Measurements from ENCODE around the gene HOXB2. TPM values are rescaled to one million over a fixed set of nuclear protein-coding genes. Genes with fewer than 3 reads are reported as not detected.

The HOXB2 gene
- total RNA-seq: 8.7 and 10.4 TPM in 2 replicates

GRCh38 chr17:48545022-48545375, at the start of gene HOXB2:
HOXB2 (minus strand) TSS chr17:48545109; CDS start chr17:48544911, 198 bp downstream.

GRCh38 chr17:48593126-48593829, 48.4 kb upstream of the HOXB2 start, which contains the start of gene HOXB5:
HOXB5 (minus strand) TSS chr17:48593779; CDS start chr17:48593682, 97 bp downstream.

GRCh38 chr17:48589831-48590606, 45.1 kb upstream of the HOXB2 start, which contains the start of gene HOXB3:
HOXB3 (minus strand) TSS chr17:48590241; CDS start chr17:48552474, 37,767 bp downstream.

GRCh38 chr17:48577946-48578615, 33.2 kb upstream of the HOXB2 start, which contains the start of gene HOXB4:
HOXB4 (minus strand) TSS chr17:48578350; CDS start chr17:48578319, 31 bp downstream.

GRCh38 chr17:48530887-48531272, 14.0 kb downstream of the HOXB2 start, which contains the start of gene HOXB1:
HOXB1 (minus strand) TSS chr17:48531011; CDS start chr17:48530904, 107 bp downstream.

Other genes with a start within 250 kb of the HOXB2 start
- not detected in 2 replicates for gene SKAP1, start 114.9 kb downstream of the HOXB2 start, total RNA-seq
- not detected in 2 replicates for gene HOXB1, start 14.1 kb downstream of the HOXB2 start, total RNA-seq
- gene HOXB4, start 33.2 kb upstream of the HOXB2 start, total RNA-seq: 2.9 and 5.8 TPM in 2 replicates
- gene HOXB3, start 45.1 kb upstream of the HOXB2 start, total RNA-seq: 16.7 and 17.3 TPM in 2 replicates
- gene HOXB5, start 48.7 kb upstream of the HOXB2 start, total RNA-seq: under 0.01 and 0.29 TPM in 2 replicates
- gene HOXB6, start 59.9 kb upstream of the HOXB2 start, total RNA-seq: 0.73 and 0.83 TPM in 2 replicates
- 1.7 and 2.0 TPM in 2 replicates for gene HOXB7, start 65.9 kb upstream of the HOXB2 start, total RNA-seq
- not detected in 2 replicates for gene HOXB8, start 70.2 kb upstream of the HOXB2 start, total RNA-seq
- gene HOXB9, start 81.2 kb upstream of the HOXB2 start, total RNA-seq: under 0.01 TPM in 1 of 2 replicates, not detected in the other
- not detected in 2 replicates for gene PRAC1, start 177.4 kb upstream of the HOXB2 start, total RNA-seq
- not detected in 2 replicates for gene PRAC2, start 178.1 kb upstream of the HOXB2 start, total RNA-seq
- gene HOXB13, start 183.6 kb upstream of the HOXB2 start, total RNA-seq: not detected in 2 replicates